OCI-LY3 (cell line): ENCODE results near the gene ADAM8.

Experiments
- H2AFZ ChIP-seq: fragments of 200-600, 300-600 bp; shearing (Covaris generic); 2 replicates; pipeline ENCODE4 v1.6.0; 2014; ENCODE audit warnings: antibody characterized with exemption, low read depth, low read length
- H3K27ac ChIP-seq: fragments of 200-600, 300-600 bp; sonication (generic); 2 replicates; pipeline ENCODE4 v1.5.1; 2014; ENCODE audit warnings: mild to moderate bottlenecking, low read length, moderate library complexity, mixed read lengths
- H3K27me3 ChIP-seq: fragments of 200-600, 300-600 bp; sonication (generic); 2 replicates; pipeline ENCODE4 v1.6.1; 2014; ENCODE audit warnings: low read depth, low read length, mixed read lengths
- H3K36me3 ChIP-seq: fragments of 200-600, 300-600 bp; sonication (generic); replicated peaks from 2 replicates; pipeline ENCODE3; 2014; ENCODE audit warnings: low read depth, low read length, mixed read lengths
- H3K4me1 ChIP-seq: fragments of 300-600, 200-600 bp; sonication (generic); 2 replicates; pipeline ENCODE4 v1.6.1; 2014; ENCODE audit warnings: low read length, mixed read lengths
- H3K4me2 ChIP-seq: fragments of 200-600, 300-600 bp; sonication (generic); 2 replicates; pipeline ENCODE4 v1.6.1; 2014; ENCODE audit warnings: low read length, mixed read lengths
- H3K4me3 ChIP-seq: fragments of 300-600, 200-600 bp; sonication (generic); 2 replicates; pipeline ENCODE4 v1.5.1; 2014; ENCODE audit warnings: antibody characterized with exemption, mild to moderate bottlenecking, low read length, moderate library complexity
- H3K79me2 ChIP-seq: fragments of 300-600, 200-600 bp; shearing (Covaris generic); 2 replicates; pipeline ENCODE4 v1.6.1; 2014; ENCODE audit warnings: mild to moderate bottlenecking, low read length, mixed read lengths
- H3K9ac ChIP-seq: fragments of 300-600, 200-600 bp; shearing (Covaris generic); 2 replicates; pipeline ENCODE4 v1.6.0; 2014; ENCODE audit warnings: mild to moderate bottlenecking, low read length, moderate library complexity
- H3K9me3 ChIP-seq: fragments of 200-600, 300-600 bp; shearing (Covaris generic); 2 replicates; pipeline ENCODE4 v1.6.1; 2014; ENCODE audit warnings: low read length, mixed read lengths; ENCODE audit not compliant: insufficient read depth
- H4K20me1 ChIP-seq: fragments of 200-600, 300-600 bp; sonication (generic); 2 replicates; pipeline ENCODE4 v1.6.1; 2016; ENCODE audit warnings: low read length, mixed read lengths; ENCODE audit not compliant: insufficient read depth
- EZH2phosphoT487 ChIP-seq: fragments of 200-600 bp; shearing (Covaris generic); IDR thresholded peaks from 2 replicates; pipeline ENCODE4 v1.6.1; 2018; ENCODE audit warnings: antibody characterized with exemption, mixed run types, low read depth
- TF ChIP-seq, protein P1 (sequence below): fragments of 200-600, 300-600 bp; sonication (generic); IDR thresholded peaks from 2 replicates; pipeline ENCODE4 v1.5.1; 2014; ENCODE audit warnings: antibody characterized with exemption, low read length, low read depth

The ADAM8 gene

DNA sequence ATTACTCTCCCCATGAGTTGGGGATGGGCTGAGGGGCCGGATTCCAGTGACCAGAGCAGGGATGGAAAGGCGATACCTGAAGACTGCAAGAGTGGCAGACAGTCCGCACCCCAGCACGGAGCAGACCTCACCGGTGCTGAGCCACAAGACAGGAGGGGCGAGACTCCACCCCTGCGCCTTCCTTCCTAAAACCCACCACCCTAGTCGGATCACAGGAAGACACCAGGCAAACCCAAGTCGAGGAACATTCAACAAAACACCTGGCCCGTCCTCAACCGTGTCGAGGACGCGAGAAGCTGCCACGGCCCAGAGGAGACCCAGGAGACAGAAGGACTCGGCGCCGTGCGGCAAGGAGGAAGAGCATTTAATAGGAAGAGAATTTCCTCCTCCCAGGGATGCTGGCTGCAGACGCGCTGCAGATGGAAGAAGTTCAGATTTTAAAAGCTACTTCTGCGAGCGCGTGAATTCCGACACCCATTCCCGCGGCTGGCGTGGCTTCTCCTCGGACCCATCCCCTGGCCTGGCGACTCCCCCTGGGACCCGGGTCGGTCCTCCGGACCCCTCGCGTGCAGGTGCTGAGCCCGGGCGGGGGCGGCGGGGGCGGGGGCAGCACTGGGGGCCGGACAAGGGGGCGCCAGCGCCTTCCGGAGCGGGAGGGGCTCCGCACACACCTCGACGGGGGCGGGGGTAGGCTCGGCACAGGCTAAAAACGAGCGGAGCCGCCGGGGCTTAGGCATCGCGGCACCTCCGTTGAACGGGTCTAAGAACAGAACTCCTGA is 47.2 kb downstream of the ADAM8 start:
- no peak overlapping the region for H3K4me3 ChIP-seq
- no peaks in the 10 kb centered on the region for H3K4me1 ChIP-seq

DNA sequence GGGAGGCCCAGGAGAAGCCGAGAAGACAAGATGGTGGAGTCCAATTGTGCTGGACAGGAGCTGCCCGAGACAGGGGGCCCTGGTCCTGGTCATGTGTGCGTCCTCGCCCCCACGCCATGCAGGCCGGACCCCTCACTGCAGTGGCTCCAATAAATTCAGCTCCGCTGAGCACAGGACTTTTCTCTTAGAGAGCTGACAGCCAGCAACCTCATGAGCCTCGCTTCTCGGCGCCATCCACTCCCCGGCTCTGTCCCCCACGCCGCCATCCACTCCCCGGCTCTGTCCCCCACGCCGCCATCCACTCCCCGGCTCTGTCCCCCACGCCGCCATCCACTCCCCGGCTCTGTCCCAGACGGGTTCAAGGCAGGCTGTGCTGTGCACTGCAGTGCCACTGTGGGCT is 49.4 kb downstream of the ADAM8 start:
- no peak for TF ChIP-seq EZH2phosphoT487
- TF ChIP-seq, protein P1, sequence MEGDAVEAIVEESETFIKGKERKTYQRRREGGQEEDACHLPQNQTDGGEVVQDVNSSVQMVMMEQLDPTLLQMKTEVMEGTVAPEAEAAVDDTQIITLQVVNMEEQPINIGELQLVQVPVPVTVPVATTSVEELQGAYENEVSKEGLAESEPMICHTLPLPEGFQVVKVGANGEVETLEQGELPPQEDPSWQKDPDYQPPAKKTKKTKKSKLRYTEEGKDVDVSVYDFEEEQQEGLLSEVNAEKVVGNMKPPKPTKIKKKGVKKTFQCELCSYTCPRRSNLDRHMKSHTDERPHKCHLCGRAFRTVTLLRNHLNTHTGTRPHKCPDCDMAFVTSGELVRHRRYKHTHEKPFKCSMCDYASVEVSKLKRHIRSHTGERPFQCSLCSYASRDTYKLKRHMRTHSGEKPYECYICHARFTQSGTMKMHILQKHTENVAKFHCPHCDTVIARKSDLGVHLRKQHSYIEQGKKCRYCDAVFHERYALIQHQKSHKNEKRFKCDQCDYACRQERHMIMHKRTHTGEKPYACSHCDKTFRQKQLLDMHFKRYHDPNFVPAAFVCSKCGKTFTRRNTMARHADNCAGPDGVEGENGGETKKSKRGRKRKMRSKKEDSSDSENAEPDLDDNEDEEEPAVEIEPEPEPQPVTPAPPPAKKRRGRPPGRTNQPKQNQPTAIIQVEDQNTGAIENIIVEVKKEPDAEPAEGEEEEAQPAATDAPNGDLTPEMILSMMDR, result no peak

More for the DNA sequence above, 47.2 kb downstream of the ADAM8 start:
- no peaks in the 10 kb centered on the region for H4K20me1 ChIP-seq
- no peaks in the 10 kb centered on the region for H3K79me2 ChIP-seq
- TF ChIP-seq, protein P1, result no peak
- no peak for TF ChIP-seq EZH2phosphoT487
- no peak overlapping the region for H3K4me2 ChIP-seq
- no peak overlapping the region for H3K9ac ChIP-seq
- no peak overlapping the region for H2AFZ ChIP-seq
- H3K27ac ChIP-seq, result no peak overlapping the region
- H3K9me3 ChIP-seq, result no peaks in the 10 kb centered on the region
- H3K36me3 ChIP-seq, result no peaks in the 10 kb centered on the region
- no peaks in the 10 kb centered on the region for H3K27me3 ChIP-seq

DNA sequence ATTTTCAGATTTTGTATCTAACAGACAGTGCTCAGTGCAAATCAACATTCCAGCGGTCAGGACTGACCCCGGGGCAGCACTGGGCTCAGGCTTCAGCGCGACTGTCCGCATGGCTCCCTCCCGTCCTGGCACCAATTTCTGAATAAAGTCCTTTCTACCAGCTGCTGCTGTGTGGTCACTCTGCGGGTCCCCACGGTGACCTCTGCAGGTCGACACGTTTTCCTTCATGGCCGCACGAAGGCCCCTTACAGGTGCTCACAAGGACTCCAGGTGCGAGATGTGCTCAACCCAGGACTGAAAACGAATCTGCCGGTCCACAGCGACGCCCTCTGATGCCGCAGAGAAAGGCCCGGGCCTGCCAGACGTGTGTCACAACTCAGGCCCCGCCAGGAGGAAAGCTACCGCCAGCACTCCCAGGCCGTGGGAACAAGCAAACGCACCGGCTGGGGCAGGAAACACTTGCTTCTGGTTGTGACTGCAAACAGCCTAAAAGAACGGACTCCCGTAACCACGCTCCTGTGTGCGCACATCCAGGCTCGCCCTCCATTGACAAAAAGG is 50.3 kb downstream of the ADAM8 start:
- no peaks in the 10 kb centered on the region for H3K79me2 ChIP-seq
- no peaks in the 10 kb centered on the region for H3K4me1 ChIP-seq
- H3K9me3 ChIP-seq, result no peaks in the 10 kb centered on the region
- H3K4me3 ChIP-seq, result no peak overlapping the region
- no peaks in the 10 kb centered on the region for H4K20me1 ChIP-seq
- H3K4me2 ChIP-seq, result no peak overlapping the region
- TF ChIP-seq, protein P1, result no peak
- no peak for TF ChIP-seq EZH2phosphoT487
- H3K9ac ChIP-seq, result no peak overlapping the region
- H3K27ac ChIP-seq, result no peak overlapping the region
- H2AFZ ChIP-seq, result no peak overlapping the region
- H3K27me3 ChIP-seq, result no peaks in the 10 kb centered on the region
- H3K36me3 ChIP-seq, result no peaks in the 10 kb centered on the region

More for the DNA sequence above, 49.4 kb downstream of the ADAM8 start:
- no peak overlapping the region for H3K4me2 ChIP-seq
- H3K79me2 ChIP-seq, result no peaks in the 10 kb centered on the region
- H3K36me3 ChIP-seq, result no peaks in the 10 kb centered on the region
- H3K9ac ChIP-seq, result no peak overlapping the region
- H4K20me1 ChIP-seq, result no peaks in the 10 kb centered on the region
- no peak overlapping the region for H3K4me3 ChIP-seq
- no peaks in the 10 kb centered on the region for H3K4me1 ChIP-seq
- H3K27ac ChIP-seq, result no peak overlapping the region
- H3K27me3 ChIP-seq, result no peaks in the 10 kb centered on the region
- no peaks in the 10 kb centered on the region for H3K9me3 ChIP-seq
- no peak overlapping the region for H2AFZ ChIP-seq

DNA sequence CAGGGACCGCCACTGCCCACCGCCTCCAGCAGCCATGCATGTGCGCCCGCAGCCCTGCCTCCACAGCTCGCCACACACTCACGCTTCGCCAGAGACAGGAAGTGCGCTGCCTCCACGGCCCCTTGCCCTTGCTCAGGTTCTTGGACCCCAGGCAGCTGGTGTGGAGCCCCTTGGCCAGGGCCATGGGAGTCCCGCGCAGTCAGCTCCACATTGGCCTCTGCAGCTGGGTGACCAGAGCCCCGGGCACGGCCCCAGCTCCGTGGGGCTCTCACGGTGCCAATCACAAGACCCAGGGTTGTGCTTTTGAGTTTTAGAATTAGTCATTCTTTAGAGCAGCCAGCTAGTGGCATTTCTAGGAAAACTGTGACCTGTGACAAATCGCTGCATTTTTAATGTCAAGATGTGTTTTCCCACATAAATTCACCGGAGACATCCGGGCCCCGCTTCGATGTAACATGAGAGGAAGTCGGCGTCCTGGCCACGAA is 50.9 kb downstream of the ADAM8 start:
- no peak overlapping the region for H3K9ac ChIP-seq
- no peaks in the 10 kb centered on the region for H3K79me2 ChIP-seq
- no peaks in the 10 kb centered on the region for H3K9me3 ChIP-seq
- no peaks in the 10 kb centered on the region for H4K20me1 ChIP-seq
- no peaks in the 10 kb centered on the region for H3K36me3 ChIP-seq
- no peak overlapping the region for H3K4me2 ChIP-seq
- no peak overlapping the region for H2AFZ ChIP-seq
- TF ChIP-seq, protein P1, result no peak
- no peak for TF ChIP-seq EZH2phosphoT487
- no peaks in the 10 kb centered on the region for H3K4me1 ChIP-seq
- H3K27me3 ChIP-seq, result no peaks in the 10 kb centered on the region
- H3K27ac ChIP-seq, result no peak overlapping the region
- no peak overlapping the region for H3K4me3 ChIP-seq
